ENCODE data around the gene SMIM29.
A peak's percentile ranks its signal among the peaks of the same experiment; 100 is the strongest.

The SMIM29 gene

DNA sequence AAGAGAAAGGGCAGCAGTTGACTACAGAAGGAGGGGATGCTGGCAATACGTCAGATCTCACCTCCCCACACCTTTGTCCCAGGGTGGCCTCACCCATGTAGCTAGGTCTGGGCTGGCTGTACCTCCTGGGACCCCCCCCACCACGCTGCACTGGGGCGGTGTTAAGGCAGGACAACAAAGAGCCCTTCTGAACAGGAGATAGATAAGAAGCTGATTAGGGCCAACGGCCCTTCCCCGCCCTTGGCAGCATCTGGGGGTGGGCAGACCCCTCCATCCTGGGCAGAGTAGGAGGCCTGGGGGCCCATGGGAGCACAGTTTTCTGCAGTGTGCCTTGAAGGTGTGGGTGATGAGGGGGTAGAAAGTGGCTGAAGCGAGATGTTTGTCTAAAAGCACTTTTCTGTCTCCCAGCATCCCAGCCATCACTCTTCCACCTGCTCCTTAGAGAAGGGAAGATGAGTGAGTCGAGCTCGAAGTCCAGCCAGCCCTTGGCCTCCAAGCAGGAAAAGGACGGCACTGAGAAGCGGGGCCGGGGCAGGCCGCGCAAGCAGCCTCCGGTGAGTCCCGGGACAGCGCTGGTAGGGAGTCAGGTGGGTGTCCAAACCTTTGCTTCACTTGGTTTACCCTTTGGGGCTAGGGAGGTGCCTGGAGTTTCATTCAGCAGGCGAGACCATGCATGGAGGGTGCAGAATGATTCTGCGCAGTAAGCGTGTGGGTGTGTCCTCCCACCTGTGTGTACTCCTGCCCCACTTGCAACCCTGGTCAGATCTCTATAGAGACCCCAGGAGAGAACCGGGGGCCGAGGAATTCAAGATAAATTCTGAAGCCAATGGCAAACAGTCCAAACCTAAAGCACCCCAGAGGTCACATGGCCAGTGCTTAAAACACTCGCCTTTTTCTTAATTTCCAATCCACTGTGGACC, 8.2 kb downstream of the SMIM29 start:
- DNase-seq (ENCODE audit: low read depth in 2 of 2), result no peak

DNA sequence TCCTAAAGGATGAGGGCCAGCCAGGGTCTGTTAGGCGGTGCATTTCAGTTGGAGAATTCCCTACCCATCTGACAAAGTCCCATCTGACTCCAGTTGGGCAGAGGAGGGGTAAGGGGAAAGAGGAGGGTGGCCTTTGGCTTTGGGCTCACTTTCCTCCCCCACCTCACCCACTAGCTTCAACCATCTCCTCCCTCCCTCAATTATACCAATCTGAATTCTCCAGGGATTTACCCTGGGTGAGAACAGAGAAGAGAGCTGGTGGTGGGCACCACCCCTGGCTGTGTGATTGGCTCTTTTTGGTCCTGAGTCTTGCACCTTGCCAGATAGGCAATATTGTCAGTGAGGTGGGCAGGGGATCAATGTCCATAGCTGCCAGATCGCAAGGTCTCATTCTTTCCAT, 8.9 kb downstream of the SMIM29 start:
- no peak for DNase-seq (ENCODE audit: low read depth in 2 of 2)

DNA sequence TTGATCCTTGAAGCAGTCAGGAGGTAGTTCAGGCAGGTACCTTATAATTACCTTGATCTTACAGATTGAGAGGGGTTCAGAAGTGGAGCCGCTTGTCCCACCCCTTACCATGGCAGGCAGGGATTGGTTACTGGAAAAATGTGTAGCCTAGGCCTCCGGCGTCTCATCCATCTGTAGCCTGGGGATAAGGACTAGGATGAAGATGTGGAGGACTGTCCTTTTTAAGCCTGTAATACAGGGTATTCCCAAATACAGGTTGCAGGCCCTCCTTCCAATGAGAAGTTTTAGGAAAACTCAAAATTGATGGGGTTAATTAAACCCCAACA, 9.3 kb downstream of the SMIM29 start:
- DNase-seq (ENCODE audit: low read depth in 2 of 2), result no peak

DNA sequence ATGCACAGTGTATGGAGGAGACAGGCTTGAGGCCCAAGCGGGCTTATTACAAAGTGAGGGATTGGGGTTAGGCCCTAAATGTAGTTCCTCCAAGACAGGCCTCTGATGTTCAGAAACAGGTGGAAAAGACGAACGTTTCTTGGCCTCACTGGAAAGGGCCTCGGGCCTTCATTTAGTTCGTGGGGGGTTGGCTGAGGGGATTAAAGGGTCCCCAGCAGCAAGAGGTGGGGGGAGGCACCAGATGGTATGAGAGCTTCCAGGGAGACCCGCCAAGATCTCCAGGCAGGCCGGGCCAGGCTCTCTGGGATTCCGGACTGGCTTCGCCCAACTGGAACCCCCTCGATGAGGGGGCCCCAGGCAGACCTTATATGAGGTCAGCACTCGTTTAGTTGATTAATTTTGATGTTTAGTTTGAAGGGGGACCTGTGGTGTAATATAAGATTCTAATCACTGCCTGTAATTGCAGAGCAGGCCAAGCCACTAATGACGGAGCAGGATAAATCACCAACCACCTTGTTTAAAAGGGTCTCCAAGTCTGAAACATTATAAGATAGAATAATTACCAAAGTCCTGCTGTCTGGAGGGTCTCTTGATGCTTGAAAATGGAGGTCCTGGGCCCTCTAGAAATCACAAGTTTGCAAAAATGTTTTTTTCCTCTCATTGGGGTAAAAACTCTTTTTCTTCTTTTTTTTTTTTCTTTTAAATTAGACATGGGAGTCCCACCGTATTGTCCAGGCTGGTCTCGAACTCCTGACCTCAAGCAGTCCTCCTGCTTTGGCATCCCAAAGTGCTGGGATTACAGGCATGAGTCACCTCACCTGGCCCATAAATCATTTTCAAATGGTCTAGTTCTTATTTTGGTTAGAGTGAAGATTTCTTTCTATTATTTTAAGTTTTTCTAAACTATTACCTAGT, 10.0 kb downstream of the SMIM29 start:
- DNase-seq (ENCODE audit: low read depth in 2 of 2), result no peak

DNA sequence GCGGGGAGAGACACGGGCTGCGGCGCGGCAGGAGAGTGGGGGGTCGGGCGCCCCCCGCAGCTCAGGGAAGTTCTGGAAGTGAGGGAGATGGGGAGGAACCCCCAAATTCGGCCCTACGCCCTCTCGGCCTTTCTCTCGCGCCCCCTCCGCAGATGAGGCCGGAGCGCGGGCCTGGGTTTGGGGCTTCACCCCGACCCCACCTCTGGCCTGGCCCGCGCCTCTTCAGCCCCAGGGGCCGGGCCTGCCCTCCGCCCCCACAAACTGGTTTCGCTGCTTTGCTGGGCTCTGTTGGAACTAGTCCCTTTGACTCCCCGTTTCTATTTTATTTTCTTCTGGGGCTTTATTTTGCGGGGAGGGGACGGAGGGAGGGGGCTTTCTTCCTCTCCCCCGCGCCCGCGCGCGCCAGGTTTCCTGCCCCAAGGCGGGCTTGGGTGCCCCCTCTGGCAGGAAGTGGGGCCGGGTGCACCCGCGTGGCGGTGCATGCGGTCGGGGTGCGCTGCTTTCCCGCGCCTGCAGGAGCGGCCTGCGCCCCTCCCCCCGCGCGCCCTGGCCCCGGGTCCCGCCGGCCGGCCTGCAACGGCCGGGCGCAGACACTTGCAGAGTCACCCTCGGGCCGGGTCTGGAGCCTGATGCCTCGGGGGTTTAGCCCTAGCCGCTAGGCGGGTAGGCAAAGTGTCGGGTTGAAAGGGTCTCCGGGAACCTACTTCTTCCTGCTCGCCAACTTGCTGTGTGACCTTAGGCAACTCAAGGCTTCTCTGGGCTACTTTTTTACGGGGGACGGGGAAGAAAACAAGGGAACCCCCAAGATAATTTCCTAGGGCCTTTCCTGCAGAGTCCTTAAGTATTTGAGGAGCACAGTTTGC, 10.9 kb downstream of the SMIM29 start:
- peak; percentile 65 to 73 for DNase-seq (ENCODE audit: low read depth in 2 of 2)

DNA sequence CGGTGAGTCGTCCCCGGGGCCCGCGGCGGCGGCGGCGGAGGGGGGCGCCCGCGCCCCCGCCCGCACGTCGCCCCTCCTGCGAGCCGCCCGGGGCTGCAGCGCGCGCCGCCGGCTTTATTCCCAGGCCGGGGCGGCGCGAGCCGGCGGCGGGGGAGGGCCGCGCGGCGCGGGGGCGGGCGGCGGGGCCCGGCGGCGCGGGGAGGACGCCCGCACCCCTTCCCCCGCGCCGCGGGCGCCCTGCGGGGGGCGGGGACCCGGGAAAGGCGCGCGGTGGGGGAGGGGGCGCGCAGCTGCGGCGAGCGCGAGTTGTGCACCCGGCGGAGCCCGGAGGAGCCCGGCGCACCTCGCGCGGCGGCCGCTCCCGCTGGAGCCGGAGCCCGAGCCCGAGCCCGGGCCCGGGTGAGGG, 11.5 kb downstream of the SMIM29 start:
- DNase-seq (ENCODE audit: low read depth in 2 of 2), result no peak

DNA sequence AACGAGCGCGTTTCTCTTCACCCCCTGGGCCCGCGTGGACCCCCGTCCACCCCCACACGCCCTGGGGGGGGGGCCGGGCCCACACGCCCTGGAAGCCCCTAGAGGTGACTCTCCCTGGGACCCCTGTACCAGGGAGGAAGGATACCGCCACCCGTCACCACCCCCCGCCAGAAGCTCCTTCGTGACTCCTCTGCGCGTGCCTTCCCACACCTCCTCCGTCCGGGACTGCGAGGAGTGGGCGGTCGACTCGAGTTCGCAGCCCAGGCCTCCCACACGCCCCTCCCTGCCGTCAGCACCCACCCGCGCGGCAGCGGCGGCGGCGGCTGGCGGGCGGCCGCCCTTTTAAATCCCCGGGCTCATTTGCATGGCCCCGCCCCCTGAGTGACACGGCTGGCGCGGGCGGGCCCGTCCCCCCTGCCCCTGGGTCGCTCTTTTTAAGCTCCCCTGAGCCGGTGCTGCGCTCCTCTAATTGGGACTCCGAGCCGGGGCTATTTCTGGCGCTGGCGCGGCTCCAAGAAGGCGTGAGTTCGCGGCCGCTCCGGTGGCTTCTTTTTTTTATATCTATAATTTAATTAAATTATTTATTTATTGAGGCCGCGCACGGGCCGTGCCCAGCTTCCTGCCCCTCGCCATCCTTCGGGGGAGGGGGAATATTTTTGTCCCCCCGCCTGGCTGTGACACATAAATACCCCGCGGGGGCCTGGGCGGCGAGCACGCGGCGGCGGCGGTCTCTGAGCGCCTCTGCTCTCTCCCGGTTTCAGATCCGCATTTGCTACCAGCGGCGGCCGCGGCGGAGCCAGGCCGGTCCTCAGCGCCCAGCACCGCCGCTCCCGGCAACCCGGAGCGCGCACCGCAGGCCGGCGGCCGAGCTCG, 12.1 kb downstream of the SMIM29 start, which contains the start of gene HMGA1:
HMGA1 (plus strand) TSS at position 431 of the 873 bp plus-strand sequence. CDS start 3,908 bp downstream, outside the sequence.
- DNase-seq (ENCODE audit: low read depth in 2 of 2), result peak; percentile 90 to 93

DNA sequence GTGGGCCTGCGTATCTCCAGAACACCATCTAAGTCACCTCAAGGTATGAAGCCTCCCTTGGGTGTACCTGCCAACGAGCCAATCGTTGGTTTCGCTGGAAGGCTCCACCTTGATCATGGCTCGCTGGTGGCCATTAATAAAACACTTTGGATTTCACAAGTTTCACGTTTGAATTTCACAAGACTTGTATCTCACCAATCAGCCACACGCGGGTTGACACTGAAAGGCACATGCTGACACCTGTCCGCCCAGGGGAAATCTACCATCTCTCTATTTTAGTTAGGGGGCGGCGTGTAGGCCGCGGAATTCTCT, 12.7 kb downstream of the SMIM29 start:
- peak in 1 of 2 donors; percentile 42 for DNase-seq (ENCODE audit: low read depth in 2 of 2)

DNA sequence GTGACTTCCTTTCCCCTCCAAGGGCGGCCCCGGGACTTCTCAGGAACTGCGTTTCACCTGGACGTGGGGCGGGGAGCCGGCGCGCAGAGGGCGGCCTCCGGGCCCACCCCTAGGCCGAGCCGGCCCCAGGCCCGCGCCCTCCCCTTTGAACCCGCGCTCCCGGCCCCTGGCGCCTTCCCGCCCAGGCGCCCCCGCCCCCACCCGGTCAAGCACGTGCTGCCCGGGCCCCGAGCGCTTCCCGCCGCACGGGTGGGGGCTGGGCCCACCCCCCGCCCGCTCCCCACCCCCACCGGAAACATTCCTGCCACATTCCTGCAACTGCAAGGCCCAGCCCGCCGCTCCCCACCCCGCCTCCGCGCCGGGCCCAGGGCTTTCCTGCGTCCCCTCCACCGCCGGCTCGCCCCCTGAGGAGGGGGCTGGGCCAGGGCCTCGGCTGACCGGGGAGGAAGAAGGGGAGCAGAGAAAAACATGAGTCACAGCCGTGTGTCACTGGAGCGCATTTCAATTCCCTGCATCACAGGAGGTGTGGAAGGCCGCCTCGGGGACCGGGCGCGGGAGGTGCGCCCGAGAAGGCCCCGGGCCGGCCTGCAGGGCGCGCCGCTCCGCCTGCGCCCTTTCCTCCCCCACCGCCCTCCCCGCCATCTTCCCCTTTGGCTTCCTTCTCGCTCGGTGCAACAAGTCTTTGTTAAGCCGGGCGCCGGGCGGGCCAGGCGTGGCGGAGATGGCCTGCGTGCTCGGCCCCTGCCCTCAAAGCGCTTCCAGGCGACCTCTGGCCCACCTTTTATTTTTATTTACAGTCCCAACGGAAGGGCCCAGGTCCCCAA, 13.3 kb downstream of the SMIM29 start:
- DNase-seq (ENCODE audit: low read depth in 2 of 2), result peak; percentile 59 to 61

DNA sequence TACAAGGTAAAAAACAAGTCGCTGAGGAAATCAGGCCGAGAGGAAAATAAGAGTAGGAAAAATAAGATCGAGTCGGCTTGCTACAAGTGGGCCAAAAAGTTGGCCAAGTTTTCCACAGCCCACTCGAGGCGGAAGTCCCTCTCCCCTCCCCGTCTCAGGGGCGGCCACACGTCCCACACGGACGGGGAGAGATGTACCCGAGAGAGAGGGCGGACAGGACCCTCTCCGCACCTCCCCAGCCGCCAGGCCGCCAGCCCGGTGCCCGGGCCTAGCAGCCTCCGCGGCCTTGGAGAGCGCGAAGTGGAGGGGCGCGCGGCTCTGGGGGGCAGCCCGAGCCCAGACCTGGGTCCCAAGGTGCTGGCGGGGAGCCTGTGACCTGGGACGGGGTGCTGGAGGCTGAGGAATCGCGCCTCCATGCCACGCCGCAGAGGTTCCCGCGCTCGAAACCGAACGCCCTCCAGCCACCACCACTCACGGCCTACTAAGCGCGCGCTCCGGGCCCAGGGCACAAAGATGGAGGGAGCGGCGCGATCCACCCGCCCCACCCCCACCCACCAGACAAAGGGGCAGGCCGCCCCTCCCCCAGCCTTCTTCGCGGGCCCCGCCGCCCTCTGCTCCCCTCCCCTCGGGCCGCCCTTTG, 14.0 kb downstream of the SMIM29 start:
- no peak for DNase-seq (ENCODE audit: low read depth in 2 of 2)

DNA sequence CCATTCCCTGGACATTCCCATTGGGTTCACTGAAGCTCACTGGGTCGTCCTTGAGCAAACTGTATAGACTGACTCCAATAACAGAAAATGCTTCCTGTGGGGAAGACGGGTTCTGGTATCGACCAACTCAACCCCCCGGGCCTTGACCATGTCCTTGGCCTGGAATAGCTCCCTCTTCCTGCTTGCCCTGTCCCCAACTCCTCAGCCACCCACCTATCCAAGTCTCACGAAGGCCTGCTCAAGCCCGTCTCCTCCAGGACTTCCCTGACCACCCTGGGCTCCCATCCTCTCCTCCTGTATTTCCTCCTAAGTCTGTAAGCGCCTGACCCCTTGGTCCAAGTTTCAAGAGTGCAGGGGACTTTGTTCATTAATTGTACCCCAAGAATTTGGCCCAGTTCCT, 14.9 kb downstream of the SMIM29 start:
- no peak for DNase-seq (ENCODE audit: low read depth in 2 of 2)

DNA sequence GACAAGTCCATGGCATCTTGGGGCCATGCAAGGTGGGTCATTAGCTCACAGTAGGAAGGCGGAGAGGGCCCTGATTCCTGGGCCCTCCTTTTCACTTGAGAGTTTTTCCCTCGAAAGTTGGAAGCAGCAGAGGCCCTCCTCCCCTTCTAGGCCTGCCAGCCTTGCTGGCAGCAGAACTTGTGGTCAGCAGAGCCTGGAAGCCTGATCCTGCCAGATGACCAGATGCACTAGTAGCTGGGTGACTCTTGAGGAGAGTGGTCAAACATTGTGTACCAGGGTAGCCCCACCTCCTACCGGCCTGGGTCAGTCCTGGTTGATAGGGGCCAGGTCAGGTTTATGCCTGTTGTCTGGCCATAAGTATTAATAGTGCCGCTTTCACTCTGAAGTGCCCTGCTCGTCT, 15.9 kb downstream of the SMIM29 start:
- no peak for DNase-seq (ENCODE audit: low read depth in 2 of 2)

DNA sequence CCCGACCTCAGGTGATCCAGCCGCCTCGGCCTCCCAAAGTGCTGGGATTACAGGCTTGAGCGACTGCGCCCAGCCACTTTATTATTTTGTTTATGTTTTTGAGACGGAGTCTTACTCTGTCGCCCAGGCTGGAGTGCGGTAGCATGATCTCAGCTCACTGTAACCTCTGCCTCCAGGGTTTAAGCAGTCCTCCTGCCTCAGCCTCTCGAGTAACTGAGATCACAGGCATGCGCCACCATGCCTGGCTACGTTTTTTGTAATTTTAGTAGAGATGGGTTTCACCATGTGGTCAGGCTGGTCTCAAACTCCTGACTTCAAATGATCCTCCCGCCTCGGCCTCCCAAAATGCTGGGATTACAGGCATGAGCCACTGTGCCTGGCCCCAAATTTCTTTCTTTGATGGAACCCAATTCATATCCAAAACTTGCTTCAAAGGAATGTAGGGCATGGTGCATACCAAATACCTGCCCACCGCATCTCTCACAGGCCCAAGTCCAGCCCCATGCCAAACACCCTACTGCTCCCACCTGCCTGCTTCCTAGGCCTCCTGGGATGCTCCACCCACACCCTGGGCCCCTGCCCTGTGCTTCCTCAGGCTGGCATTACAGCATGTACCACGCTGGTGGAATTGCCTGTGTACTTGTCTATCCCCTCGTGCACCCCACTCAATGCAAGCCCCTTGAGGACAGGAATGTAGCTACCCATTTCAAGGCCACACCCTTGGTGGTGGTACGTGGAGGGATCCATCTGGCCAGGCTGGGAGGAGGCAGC, 17.1 kb downstream of the SMIM29 start:
- DNase-seq (ENCODE audit: low read depth in 2 of 2), result no peak

DNA sequence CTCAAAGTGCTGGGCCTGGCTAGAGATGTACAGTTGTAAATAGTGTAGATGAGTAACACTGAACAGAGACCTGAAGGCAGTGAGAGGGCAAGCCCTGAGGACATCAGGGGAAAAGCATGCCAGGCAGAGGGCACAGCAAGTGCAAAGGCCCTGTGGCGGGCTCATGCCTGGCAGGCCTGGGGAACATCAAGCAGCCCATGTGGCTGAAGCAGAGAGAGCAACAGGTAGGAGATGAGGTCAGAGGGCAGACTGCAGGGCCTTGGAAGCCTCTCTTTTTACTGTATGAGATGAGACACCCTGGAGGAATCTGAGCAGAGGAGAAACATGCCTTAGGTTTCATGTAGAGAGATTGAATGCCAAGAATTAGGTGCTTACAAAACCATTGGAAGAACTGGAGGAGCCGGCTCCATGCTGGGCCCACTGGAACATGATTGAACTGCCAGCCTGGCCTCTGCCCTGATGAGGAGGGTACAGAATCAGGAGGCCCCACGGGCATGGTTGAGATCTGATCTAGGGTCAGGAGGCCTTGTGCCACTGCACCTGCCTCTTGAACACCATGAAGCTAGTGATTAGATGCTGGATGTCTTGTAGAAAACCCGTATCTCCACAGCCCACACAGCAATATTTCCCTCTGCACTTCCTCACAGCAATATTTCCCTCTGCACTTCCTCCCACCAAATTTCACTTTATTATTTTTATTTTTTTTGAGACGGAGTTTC, 18.0 kb downstream of the SMIM29 start:
- no peak for DNase-seq (ENCODE audit: low read depth in 2 of 2)

DNA sequence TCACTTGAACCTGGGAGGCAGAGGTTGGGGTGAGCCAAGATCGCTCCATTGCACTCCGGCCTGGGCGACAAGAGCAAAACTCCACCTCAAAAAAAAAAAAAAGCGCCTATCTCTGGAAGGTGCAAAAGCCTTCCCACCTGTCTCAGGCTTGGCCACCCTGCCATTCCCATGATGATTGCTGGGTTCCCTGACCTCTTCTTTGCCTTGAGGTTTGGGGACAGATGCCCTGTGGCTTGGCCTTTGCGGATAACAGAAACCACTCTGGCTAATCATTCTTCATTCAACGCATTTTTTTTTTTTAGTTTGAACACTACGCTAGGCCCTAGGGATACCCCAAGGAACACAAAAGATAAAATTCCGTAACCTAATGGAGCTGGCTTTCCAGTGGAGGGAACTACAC, 18.9 kb downstream of the SMIM29 start:
- no peak for DNase-seq (ENCODE audit: low read depth in 2 of 2)

DNA sequence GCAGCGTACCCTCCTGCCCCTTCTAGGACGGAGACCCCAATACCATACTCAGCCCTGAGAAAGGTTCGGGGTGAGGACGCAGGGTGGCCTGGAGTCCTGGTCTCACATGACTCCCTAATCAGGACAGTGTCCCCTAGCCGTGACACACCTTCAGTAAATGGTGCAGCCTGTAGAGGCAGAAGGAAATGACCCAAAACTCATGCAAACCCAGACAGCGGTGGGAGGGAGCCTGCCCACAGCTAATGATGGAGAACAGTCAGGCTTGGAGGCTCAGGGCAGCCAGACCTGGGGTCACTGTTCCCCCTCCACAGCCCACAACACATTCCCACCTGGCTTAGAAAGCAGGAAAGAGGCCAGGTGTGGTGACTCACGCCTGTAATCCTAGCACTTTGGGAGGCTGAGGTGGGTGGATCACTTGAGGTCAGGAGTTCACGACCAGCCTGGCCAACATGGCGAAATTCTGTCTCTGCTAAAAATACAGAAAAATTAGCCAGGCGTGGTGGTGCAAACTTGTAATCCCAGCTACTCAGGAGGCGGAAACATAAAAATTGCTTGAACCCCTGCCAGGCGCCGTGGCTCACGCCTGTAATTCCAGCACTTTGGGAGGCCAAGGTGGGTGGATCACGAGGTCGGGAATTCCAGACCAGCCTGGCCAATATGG, 20.9 kb downstream of the SMIM29 start:
- DNase-seq (ENCODE audit: low read depth in 2 of 2), result no peak

DNA sequence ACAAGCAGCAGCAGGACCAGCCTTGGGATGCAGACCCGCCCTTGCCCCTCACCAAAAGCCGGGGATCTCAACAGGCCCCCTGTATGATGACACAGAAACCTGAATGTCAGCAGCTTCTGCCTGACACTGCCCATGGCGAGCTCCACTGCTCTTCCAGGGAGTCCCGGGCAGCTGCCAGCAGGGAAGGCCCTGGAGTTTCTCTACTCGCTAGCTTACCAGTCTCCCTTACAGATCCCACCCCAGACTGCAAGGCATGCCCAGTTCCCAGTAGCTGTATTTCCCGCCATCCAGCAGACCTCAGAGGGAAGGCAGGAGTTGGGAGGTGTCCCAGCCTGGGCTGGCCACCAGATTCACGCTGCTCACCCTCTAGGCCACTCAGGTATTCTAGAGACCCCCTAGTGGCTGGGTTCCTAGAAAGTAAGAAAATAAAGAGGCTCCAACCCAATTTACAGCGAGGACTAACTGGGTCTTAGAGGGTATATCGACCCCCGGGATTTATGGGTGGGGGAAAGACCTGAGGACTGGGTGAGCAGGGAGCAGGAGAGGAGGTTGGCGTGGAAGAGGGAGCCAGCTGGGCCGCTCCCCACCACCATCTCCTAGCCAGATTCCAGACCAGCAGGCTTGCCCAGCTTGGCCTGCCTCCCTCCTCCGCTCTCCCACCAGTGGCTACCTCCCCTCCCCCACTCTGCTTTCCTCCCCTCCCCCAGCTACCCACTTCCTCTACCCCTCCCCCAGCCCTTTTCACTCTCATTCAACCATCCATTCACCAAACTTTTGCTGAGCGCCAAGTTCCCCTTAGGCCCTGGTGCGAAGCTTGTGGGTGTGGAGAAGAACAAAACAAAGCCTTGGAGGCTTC, 21.8 kb downstream of the SMIM29 start:
- DNase-seq (ENCODE audit: low read depth in 2 of 2), result no peak
